SH-SY5Y (cell line): ENCODE results near the gene RGS11.

Experiments
- GATA2 ChIP-seq: IDR thresholded peaks from 2 replicates; pipeline ENCODE4 v1.6.1; 2011; ENCODE audit warnings: mild to moderate bottlenecking, low read depth, low read length
- GATA3 ChIP-seq: IDR thresholded peaks from 2 replicates; pipeline ENCODE4 v1.6.1; 2011; ENCODE audit warnings: low read depth, mild to moderate bottlenecking, low read length, moderate library complexity

GRCh38 chr16:320206-320605, 44.5 kb upstream of the RGS11 start:
- TF ChIP-seq GATA2 (no peak), GATA3 (no peak)
